Erythroblast (primary cell): ENCODE measurements around the gene CHAT.

Source experiments
- GATA1 ChIP-seq: IDR thresholded peaks from 2 replicates; pipeline ENCODE4 v1.6.1; 2011; ENCODE audit warnings: low read depth, mild to moderate bottlenecking, control low read depth, low read length, moderate library complexity
- POLR2A ChIP-seq: IDR thresholded peaks from 2 replicates; pipeline ENCODE4 v1.6.1; 2011; ENCODE audit warnings: mild to moderate bottlenecking, low read length

DNA sequence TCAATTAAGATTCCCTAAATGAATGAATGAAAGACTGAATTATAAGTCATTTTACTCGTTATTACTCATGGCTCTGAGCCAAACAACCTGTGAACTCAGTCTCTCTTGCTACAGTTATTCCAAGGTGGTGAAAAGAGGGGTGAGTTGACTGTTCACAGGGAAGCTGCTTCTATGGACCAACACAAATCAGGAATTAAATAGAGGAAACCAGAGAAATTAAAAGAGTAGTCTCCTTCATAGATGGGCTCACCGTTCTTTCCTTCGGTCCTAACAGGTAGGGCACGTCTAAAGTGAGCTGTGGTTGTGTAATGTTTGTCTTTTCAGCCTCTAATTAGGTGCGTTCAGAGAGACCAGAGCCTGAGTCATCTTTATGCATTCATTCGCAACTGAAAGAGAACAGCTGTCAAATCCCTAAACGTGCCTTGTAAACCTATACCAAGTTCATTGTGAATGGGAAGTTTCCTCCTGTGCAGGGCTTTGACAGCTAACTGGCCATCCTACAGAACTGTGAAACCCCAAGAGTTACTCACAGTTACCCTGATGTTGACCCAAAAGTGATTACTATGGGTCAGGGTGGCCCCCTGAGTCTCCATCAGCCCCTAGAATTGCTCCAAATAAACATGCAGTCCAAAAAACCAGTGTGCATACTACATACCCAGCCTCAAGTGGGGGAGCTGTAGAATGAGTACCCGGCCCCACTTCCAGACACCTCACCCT is 47.5 kb downstream of the CHAT start:
- no peak for TF ChIP-seq POLR2A
- TF ChIP-seq GATA1, result no peak
